Measurements from ENCODE around the gene SYT8. TPM values are rescaled to one million over a fixed set of nuclear protein-coding genes. Genes with fewer than 3 reads are reported as not detected.
"Not testable (repeated sequence)": the region's sequence is repeated elsewhere in the genome, so short reads cannot be mapped to it uniquely, and the experiment has no call there.

Gene SYT8
- total RNA-seq, 1 donor from 2014 or later, result not detected

- intact Hi-C loops (cut with micrococcal nuclease), result no loop called here
These were observed 36.1 kb downstream of the SYT8 start for GRCh38 chr11:1870721-1871466.

DNA sequence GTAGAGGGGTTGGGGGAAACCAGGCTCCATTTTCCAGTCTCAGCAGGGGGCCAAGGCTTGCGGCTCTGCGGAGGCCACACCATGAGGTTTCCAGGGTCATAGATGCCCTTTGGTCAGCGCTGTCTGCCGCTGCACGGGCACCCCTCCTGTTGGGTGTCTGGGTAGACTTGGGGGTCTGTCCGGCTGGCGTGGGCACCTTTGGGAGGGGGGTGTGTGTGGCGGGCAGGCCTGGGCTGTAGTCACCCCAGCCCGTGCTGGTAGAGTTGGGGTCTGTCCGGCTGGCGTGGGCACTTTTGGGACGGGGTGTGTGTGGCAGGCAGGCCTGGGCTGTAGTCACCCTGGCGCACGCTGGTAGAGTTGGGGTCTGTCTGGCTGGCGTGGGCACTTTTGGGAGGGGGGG lies 36.7 kb downstream of the SYT8 start:
- intact Hi-C loops (cut with micrococcal nuclease), result no loop called here

- intact Hi-C loops (cut with micrococcal nuclease), result no loop called here
These were observed 37.6 kb downstream of the SYT8 start for GRCh38 chr11:1872267-1872985.

DNA sequence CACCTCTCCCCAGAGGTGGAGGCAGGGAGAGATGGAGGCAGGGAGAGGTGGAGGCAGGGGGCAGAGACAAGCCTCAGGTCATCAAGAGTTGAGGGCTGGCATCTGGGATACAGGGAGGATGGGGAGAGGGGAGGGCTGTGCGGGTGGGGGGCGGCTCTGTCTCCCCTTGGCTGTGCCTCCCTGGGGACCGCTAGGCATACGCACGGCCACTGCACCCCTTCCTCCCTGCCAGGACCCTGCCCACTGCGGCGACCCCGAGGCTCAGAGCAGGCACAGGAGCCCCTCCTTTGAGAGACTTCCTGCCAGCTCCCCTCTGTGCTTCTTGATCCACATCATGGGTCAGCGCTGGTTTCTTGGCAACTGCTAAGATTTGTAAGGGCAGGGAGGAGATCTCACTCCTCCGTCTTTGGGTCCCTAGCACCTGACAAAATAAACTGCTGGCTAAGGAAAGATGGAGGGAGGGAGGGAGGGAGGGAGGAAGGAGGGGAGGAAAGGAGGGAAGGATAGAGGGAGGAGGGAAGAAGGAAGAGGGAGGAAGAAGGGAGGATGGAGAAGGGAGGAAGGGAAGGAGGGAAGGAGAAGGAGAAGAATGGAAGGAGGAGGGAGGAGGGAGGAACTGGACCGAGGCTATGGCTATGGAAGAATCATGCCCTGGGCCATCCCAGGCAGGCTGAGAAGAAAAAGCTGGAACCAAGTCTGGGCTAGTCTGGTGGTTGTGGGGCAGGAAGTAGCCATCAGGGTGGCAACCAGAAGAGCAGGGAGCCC lies 38.4 kb downstream of the SYT8 start:
- intact Hi-C loops (cut with micrococcal nuclease), result no loop called here

DNA sequence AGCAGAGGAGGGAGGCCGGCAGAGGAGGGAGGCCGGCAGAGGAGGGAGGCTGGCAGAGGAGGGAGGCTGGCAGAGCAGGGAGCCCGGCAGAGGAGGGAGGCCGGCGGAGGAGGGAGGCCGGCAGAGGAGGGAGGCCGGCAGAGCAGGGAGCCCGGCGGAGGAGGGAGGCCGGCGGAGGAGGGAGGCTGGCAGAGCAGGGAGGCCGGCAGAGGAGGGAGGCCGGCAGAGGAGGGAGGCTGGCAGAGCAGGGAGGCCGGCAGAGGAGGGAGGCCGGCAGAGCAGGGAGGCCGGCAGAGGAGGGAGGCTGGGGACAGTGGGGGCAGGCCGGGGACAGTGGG lies 39.0 kb downstream of the SYT8 start:
- intact Hi-C loops (cut with micrococcal nuclease), result not testable (repeated sequence)

DNA sequence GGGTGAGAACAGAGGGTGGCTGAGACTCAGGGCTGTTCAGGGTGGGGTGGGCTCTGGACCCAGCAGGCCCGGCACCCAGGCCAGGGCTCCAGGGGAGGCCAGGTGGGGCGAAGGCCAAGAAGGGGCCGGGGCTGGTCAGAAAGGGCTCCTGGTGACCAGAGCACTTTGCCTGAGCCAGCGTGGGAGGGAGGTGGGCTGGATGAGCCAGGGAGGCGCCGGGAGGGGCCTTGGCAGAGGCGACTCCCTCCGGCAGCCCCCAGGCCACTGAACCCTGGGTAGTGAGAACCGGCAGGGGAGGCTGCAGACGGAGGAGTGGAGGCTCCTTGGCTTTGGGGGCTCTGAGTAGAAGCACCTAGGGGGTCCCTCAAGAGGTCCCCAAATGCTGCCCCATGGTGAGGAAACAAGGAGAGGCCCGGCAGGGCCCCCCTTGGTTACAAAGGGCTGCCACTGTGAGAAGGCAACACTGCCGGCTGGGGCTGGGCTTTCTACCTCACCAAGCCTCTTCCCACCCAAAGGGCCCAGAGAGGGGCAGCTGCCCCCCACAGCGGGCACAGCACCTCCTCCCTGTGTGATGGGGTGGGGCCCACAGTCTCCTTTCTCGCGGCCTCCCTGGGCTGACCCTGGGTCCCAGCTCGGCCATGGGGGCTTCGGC lies 39.8 kb downstream of the SYT8 start:
- intact Hi-C loops (cut with micrococcal nuclease), result not testable (repeated sequence)

- intact Hi-C loops (cut with micrococcal nuclease), result no loop called here
These were observed 40.5 kb downstream of the SYT8 start for GRCh38 chr11:1875093-1875850.

GRCh38 chr11:1875851-1876301 lies 41.1 kb downstream of the SYT8 start:
- intact Hi-C loops (cut with micrococcal nuclease), result not testable (repeated sequence)

- intact Hi-C loops (cut with micrococcal nuclease), result no loop called here
These were observed 41.7 kb downstream of the SYT8 start for GRCh38 chr11:1876361-1877063.

DNA sequence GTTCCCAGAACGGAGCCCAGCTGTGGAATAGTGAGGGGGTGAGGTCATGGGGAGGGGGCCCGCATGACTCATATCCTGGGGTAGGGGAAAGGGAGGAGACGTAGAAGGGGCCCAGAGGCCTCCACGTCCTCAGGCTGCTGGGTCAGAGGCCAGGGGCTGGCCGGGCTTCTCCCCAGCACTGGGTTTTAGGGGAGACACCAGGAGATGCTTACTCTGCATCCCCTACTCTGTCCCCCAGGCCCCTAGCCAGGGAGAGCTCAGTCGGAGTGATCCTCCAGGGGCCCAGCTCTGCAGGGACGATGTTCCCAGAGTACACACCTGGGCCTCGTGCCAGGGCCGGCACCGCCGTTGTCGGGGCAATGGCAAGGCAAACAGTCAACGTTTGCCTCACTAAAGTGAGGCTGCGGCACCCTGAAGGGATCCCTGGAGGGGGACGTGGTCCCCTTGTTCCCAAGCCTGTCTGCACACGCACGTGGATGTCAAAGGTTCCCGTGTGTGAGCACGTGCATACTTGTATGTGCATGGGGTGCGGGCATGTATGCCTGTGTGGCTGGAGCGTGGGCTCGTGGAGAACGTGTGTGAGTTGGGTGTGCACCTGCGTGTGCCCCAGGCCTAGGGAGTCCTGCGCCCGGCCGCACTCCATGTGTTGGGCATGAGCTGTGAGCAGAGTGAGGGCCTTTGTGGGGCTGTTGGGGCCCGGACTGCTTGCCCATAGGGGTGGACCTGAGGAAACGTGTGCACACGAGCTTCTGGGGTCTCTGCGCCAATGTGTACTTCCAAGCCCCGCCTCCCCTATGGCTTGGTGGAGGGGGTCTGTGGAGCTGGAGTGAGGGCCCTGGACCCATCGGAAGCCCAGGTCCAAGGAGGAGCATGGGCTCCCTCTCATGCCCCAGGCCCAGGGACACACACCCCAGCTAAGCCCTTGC lies 42.7 kb downstream of the SYT8 start:
- intact Hi-C loops (cut with micrococcal nuclease), result no loop called here

GRCh38 chr11:1878137-1879031 lies 43.6 kb downstream of the SYT8 start:
- intact Hi-C loops (cut with micrococcal nuclease), result no loop called here

- intact Hi-C loops (cut with micrococcal nuclease), result no loop called here
These were observed 44.7 kb downstream of the SYT8 start for GRCh38 chr11:1879342-1879940.

GRCh38 chr11:1879941-1880720 lies 45.3 kb downstream of the SYT8 start:
- intact Hi-C loops (cut with micrococcal nuclease), result loop anchor here (5.0 kb wide), 1 partner anchor 272 kb away; no protein-coding TSS in a partner anchor

- intact Hi-C loops (cut with micrococcal nuclease), result loop anchor here (5.0 kb wide), 1 partner anchor 271 kb away; no protein-coding TSS in a partner anchor
These were observed 46.1 kb downstream of the SYT8 start for GRCh38 chr11:1880746-1881441.

- intact Hi-C loops (cut with micrococcal nuclease), result loop anchor here (2.0 to 5.0 kb wide), 3 partner anchors 29 to 271 kb away; partner anchors contain the start of gene LSP1
These were observed 46.9 kb downstream of the SYT8 start for GRCh38 chr11:1881442-1882264.

All from T-helper 2 cell treated with Interferon-gamma antibody and Interleukin-4, amounts not matched to agents 100 ng/mL and 5 ng/mL, for 36 hours (primary cell).